Cardiac muscle cell (in vitro differentiated cells and primary cell): ENCODE results near the gene S100A11. TPM values are rescaled to one million over a fixed set of nuclear protein-coding genes. Genes with fewer than 3 reads are reported as not detected.

Source experiments
- DNase-seq, 2 donors: peaks; one replicate each; pipeline versions ENCODE4 v3.0.0 to v3.0.0-alpha.2; 2010 to 2017; ENCODE audit warnings: low read depth in 1 of 2, low spot score in 1 of 2
- H3K27ac ChIP-seq: fragments of 200-600 bp; sonication (generic); 2 replicates; pipeline ENCODE4 v1.5.1; 2016
- H3K27me3 ChIP-seq: fragments of 200-600 bp; sonication (generic); 2 replicates; pipeline ENCODE4 v1.6.0; 2016; ENCODE audit warnings: control low read depth
- H3K36me3 ChIP-seq: fragments of 200-600 bp; sonication (generic); 2 replicates; pipeline ENCODE4 v1.5.1; 2016; ENCODE audit warnings: control low read depth
- H3K4me1 ChIP-seq: fragments of 200-600 bp; sonication (generic); 2 replicates; pipeline ENCODE4 v1.8.1; 2017; ENCODE audit warnings: low read depth, mild to moderate bottlenecking, mixed run types
- H3K4me3 ChIP-seq: fragments of 200-600 bp; sonication (generic); 2 replicates; pipeline ENCODE4 v1.5.1; 2016; ENCODE audit warnings: mild to moderate bottlenecking
- H3K9me3 ChIP-seq: fragments of 200-600 bp; sonication (generic); 2 replicates; pipeline ENCODE4 v1.5.1; 2017; ENCODE audit warnings: low read depth, mild to moderate bottlenecking, control low read depth
- polyA plus RNA-seq: library from polyadenylated mRNA; unstranded; fragments of >200 nt; fragmentation: Nextera tagmentation; extraction: Ambion mirVana; gene quantifications from 2 replicates; pipeline ENCODE4 v1.2.1, GENCODE V29; 2016
- total RNA-seq: library from RNA; depleted of rRNA; stranded (reverse); fragments of >200 nt; gene quantifications from 2 replicates; pipeline ENCODE4 v1.2.3, GENCODE V29; 2016
- TF ChIP-seq, protein P1 (sequence below): IDR thresholded peaks from 2 replicates; pipeline ENCODE4 v1.5.1; 2012; ENCODE audit warnings: low read depth, mild to moderate bottlenecking, low read length

Gene S100A11
- total and polyA plus RNA-seq, 2 experiments from 2014 or later = 22.5 to 122 TPM

DNA sequence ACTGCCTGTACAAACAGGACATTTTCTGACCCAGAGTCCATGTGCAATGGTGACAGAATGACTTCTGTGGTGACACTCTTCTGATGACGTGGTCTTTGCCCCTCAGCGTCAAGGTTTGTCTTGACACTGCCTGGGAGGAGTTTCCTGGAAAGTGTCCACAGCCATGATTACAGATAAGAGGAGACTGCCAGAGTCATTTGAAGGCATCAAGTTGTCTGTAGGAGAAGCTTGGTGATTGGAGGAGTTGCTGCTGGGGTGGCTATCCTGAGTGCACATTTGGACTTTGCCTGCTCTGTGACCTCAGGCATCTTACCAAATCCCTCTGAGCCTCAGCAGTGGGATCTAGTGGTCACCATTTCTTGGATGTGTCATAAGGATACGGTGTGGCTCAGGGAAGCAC is 34.3 kb upstream of the S100A11 start:
- no peaks in the 10 kb centered on the region for H3K36me3 ChIP-seq
- H3K27ac ChIP-seq = no peak overlapping the region
- no peaks in the 10 kb centered on the region for H3K27me3 ChIP-seq
- DNase-seq = no peak
- H3K9me3 ChIP-seq = no peaks in the 10 kb centered on the region
- H3K4me1 ChIP-seq = no peaks in the 10 kb centered on the region
- TF ChIP-seq, protein P1, sequence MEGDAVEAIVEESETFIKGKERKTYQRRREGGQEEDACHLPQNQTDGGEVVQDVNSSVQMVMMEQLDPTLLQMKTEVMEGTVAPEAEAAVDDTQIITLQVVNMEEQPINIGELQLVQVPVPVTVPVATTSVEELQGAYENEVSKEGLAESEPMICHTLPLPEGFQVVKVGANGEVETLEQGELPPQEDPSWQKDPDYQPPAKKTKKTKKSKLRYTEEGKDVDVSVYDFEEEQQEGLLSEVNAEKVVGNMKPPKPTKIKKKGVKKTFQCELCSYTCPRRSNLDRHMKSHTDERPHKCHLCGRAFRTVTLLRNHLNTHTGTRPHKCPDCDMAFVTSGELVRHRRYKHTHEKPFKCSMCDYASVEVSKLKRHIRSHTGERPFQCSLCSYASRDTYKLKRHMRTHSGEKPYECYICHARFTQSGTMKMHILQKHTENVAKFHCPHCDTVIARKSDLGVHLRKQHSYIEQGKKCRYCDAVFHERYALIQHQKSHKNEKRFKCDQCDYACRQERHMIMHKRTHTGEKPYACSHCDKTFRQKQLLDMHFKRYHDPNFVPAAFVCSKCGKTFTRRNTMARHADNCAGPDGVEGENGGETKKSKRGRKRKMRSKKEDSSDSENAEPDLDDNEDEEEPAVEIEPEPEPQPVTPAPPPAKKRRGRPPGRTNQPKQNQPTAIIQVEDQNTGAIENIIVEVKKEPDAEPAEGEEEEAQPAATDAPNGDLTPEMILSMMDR = no peak
- H3K4me3 ChIP-seq = no peak overlapping the region

DNA sequence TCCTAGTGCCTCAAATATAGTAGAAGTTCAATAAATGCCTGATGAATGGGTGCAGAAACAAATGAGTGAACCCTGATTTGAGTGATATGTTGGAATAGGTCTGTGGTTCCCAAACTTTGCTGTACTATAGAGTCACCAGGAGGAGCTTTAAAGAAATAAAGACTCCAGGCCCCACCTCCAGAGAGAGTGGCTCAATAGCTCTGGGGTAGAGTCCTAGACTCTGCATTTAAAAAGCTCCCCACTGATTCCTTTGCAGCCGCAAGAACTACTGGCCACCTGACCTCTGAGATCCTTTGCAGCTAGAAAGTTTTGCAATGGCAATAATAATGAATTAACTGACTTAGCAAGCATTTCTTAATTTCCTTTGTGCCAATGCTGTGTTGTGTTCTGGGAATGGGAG is 31.1 kb upstream of the S100A11 start:
- no peaks in the 10 kb centered on the region for H3K4me1 ChIP-seq
- H3K27ac ChIP-seq = no peak overlapping the region
- no peaks in the 10 kb centered on the region for H3K36me3 ChIP-seq
- DNase-seq = no peak
- no peaks in the 10 kb centered on the region for H3K27me3 ChIP-seq
- TF ChIP-seq, protein P1 = no peak
- no peak overlapping the region for H3K4me3 ChIP-seq
- no peaks in the 10 kb centered on the region for H3K9me3 ChIP-seq

DNA sequence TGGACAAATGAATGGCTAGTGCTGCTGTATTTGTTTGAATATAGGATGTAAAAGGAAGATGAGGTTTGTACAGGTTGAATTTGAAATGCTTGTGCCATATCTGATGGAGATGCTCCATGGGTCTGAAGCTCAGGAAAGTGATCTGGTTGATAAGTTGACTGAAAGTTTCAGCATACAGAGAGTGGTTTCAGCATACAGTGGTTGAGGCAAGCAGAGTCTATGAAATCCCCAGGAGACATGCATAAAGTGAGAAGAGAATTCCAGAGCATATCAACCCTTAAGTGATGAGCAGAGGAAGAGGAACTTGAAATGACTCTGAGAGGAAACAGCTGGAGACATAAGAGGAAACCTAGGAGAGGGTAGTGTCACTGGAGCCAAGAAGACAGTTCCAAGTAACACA is 30.3 kb upstream of the S100A11 start:
- TF ChIP-seq, protein P1 = no peak
- Histone ChIP-seq H3K4me3 (no peak overlapping the region), H3K36me3 (no peaks in the 10 kb centered on the region), H3K27ac (no peak overlapping the region), H3K27me3 (no peaks in the 10 kb centered on the region), H3K4me1 (no peaks in the 10 kb centered on the region), H3K9me3 (no peaks in the 10 kb centered on the region)
- DNase-seq = no peak

DNA sequence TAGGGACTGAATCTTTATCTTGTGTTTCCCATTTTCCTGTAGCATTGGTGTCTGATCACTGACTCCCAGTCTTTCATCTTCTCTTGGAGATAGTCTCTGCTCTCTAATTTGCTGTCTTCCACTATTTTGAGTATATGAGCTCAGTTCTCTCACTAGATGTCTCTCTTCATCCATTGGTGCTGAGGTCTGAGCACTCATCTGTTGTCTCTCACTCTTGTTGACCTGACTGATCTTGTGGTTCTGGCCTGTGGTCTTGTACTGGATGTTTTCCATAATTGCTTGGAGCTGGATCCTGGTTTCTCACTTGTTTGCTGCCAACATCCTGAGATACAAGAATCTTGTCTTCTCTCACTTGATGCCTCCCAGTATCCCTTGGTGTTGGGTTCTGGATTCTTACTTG is 25.1 kb upstream of the S100A11 start:
- no peak for DNase-seq
- TF ChIP-seq, protein P1 = no peak
- H3K4me1 ChIP-seq = no peaks in the 10 kb centered on the region
- H3K27ac ChIP-seq = no peak overlapping the region
- H3K36me3 ChIP-seq = no peaks in the 10 kb centered on the region
- H3K4me3 ChIP-seq = no peak overlapping the region
- H3K27me3 ChIP-seq = no peaks in the 10 kb centered on the region
- no peaks in the 10 kb centered on the region for H3K9me3 ChIP-seq

DNA sequence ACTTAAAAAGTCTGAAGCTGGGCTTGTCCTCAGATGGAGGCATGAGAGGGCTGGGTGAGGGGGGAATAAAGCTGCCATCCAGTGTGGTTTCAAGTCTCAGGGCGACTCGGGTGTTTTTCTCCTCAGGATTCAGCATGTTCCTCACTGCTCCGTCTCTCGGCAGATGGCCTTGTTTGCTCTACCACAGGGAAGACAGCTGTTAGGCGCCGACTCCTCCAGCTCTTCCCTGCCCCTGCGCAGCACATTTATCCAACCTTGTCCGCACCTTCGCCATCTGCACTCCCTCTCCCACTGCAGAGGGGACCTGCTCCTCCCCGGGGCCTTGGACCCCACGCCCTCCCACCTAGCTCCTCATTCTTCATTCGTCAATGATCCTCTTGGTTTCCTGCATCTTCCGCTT is 16.6 kb upstream of the S100A11 start:
- Histone ChIP-seq H3K36me3 (no peaks in the 10 kb centered on the region), H3K27me3 (peaks cover 22% of the 10 kb centered on the region), H3K4me3 (no peak overlapping the region), H3K4me1 (peaks cover 3% of the 10 kb centered on the region), H3K9me3 (no peaks in the 10 kb centered on the region), H3K27ac (no peak overlapping the region)
- no peak for DNase-seq
- TF ChIP-seq, protein P1 = no peak

DNA sequence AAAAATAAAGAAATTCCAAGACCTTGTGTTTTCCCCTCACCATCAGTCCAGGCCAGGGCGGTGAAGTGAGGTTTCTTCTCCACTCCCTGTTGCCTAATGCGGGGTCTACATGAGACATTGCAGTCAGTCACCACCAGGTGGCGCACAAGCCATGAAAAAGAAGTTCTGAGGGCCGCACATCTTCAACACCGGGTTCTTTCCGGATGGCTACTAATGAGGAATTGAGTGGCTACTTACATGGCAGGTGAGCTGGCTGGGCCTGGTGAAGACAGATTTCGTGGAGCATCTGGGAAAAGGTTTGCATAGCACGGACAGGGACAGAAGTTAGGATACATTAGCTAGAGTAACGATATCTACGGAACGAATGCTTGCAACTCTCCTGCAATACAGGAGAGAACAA is 15.8 kb upstream of the S100A11 start:
- no peaks in the 10 kb centered on the region for H3K36me3 ChIP-seq
- H3K27ac ChIP-seq = no peak overlapping the region
- H3K4me1 ChIP-seq = peaks cover 7% of the 10 kb centered on the region
- peak; percentile 86 to 89 for DNase-seq
- H3K4me3 ChIP-seq = no peak overlapping the region
- peaks cover 22% of the 10 kb centered on the region for H3K27me3 ChIP-seq
- H3K9me3 ChIP-seq = no peaks in the 10 kb centered on the region
- TF ChIP-seq, protein P1 = peak; percentile 84
